Liver (tissue), 3 donors: Measurements from ENCODE around the gene ZFYVE1.

Source experiments
- EGR1 ChIP-seq, 2 donors: IDR thresholded peaks; 2 replicates each; pipeline ENCODE4 v1.6.1; 2016 to 2018; ENCODE audit warnings: antibody characterized with exemption in 2 of 2, low read depth in 2 of 2
- JUND ChIP-seq, 2 donors: IDR thresholded peaks; 2 replicates each; pipeline ENCODE4 v1.6.1; 2016; ENCODE audit warnings: antibody characterized with exemption in 2 of 2
- SP1 ChIP-seq: IDR thresholded peaks from 2 replicates; pipeline ENCODE4 v1.6.1; 2018; ENCODE audit warnings: antibody characterized with exemption, mild to moderate bottlenecking
- TAF1 ChIP-seq: conservative IDR thresholded peaks from 2 replicates; pipeline ENCODE4 v1.6.1; 2016; ENCODE audit warnings: antibody characterized with exemption, mild to moderate bottlenecking
- YY1 ChIP-seq: IDR thresholded peaks from 2 replicates; pipeline ENCODE4 v1.6.1; 2016; ENCODE audit warnings: antibody characterized with exemption, mild to moderate bottlenecking
- TF ChIP-seq, protein P1 (sequence below): fragments of 150-350 bp; IDR thresholded peaks from 2 replicates; pipeline ENCODE4 v1.5.1; 2017; ENCODE audit warnings: improper control_type of control experiment, low read depth, low read length; ENCODE audit not compliant: missing input control
- TF ChIP-seq, protein P2 (sequence below): IDR thresholded peaks from 2 replicates; pipeline ENCODE4 v1.6.1; 2016; ENCODE audit warnings: antibody characterized with exemption, mild to moderate bottlenecking
- donor health status: healthy.
- donor health status: healthy.

DNA sequence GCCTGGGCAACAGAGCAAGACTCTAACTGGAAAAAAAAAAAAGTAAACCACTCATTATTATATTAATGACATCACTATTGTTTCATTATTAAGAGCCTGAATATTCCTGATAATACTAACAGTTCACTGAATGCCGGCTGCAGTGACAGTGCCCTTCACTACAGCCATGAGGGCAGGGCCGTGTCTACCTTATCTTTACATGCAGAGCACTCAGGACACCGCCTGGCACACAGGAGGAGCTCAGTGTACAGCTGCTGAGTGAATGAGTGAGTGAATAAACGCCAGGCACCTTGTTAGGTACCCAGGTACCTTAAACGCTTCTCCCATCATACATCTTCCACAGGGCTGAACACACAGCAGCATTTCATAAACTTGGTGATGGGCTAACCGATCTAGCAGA lies 23.2 kb downstream of the ZFYVE1 start:
- TF ChIP-seq, protein P1, sequence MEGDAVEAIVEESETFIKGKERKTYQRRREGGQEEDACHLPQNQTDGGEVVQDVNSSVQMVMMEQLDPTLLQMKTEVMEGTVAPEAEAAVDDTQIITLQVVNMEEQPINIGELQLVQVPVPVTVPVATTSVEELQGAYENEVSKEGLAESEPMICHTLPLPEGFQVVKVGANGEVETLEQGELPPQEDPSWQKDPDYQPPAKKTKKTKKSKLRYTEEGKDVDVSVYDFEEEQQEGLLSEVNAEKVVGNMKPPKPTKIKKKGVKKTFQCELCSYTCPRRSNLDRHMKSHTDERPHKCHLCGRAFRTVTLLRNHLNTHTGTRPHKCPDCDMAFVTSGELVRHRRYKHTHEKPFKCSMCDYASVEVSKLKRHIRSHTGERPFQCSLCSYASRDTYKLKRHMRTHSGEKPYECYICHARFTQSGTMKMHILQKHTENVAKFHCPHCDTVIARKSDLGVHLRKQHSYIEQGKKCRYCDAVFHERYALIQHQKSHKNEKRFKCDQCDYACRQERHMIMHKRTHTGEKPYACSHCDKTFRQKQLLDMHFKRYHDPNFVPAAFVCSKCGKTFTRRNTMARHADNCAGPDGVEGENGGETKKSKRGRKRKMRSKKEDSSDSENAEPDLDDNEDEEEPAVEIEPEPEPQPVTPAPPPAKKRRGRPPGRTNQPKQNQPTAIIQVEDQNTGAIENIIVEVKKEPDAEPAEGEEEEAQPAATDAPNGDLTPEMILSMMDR = no peak
- no peak for TF ChIP-seq SP1
- TF ChIP-seq, protein P2, sequence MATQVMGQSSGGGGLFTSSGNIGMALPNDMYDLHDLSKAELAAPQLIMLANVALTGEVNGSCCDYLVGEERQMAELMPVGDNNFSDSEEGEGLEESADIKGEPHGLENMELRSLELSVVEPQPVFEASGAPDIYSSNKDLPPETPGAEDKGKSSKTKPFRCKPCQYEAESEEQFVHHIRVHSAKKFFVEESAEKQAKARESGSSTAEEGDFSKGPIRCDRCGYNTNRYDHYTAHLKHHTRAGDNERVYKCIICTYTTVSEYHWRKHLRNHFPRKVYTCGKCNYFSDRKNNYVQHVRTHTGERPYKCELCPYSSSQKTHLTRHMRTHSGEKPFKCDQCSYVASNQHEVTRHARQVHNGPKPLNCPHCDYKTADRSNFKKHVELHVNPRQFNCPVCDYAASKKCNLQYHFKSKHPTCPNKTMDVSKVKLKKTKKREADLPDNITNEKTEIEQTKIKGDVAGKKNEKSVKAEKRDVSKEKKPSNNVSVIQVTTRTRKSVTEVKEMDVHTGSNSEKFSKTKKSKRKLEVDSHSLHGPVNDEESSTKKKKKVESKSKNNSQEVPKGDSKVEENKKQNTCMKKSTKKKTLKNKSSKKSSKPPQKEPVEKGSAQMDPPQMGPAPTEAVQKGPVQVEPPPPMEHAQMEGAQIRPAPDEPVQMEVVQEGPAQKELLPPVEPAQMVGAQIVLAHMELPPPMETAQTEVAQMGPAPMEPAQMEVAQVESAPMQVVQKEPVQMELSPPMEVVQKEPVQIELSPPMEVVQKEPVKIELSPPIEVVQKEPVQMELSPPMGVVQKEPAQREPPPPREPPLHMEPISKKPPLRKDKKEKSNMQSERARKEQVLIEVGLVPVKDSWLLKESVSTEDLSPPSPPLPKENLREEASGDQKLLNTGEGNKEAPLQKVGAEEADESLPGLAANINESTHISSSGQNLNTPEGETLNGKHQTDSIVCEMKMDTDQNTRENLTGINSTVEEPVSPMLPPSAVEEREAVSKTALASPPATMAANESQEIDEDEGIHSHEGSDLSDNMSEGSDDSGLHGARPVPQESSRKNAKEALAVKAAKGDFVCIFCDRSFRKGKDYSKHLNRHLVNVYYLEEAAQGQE = no peak
- TF ChIP-seq YY1 = no peak
- TF ChIP-seq TAF1 = no peak
- no peak for TF ChIP-seq EGR1 (IDR thresholded peaks at IDR 0.05; ENCODE audit: low read depth in 2 of 2)
- TF ChIP-seq JUND (IDR thresholded peaks at IDR 0.05) = no peak
